Measurements from ENCODE around the gene GID8. TPM values are rescaled to one million over a fixed set of nuclear protein-coding genes. Genes with fewer than 3 reads are reported as not detected.
A peak's percentile ranks its signal among the peaks of the same experiment; 100 is the strongest.

GID8 gene
- polyA plus RNA-seq, 5 donors: 42.1 to 52.1 (median 45.8) TPM

DNA sequence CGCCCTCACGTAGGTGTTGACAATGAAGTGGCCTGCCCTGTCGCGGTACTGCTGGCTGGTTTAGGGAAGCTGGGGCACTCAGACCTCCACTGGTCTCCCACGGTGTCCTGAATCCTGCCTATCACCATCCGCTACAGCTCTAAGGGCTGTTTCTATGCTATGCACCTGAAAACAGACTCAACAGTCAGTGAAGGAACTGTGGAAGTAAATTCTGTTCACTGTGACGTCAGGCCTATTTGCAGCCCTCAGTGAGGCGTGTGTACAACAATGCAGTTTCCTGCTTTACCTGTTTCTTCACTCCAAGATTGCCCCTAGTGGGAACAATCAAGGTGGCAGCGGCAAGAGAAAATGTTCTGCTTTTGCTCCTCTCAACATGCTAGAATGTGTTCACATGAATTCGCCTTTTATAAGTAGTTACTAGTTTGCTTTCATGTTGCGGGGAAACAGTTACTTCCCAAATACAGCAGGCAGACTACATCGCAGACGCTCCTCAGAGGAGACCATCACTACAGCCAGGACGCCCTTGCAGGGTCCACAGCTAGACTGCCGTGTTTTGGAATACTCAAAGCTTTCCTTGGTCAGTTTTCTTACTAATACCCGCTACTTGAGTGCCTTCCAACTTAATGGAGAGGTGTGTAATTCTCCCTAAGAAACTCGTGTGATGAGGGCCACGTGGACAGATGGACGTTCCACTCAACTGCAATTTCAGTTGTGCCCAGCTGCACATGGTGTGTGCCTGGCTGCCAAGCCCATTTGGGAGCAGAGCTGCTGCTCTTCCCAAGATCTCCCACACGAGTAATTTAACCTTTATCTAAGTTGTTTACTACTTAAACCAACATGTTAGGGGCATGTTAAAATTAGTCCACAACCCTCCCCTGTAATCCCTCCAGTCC, 37.0 kb upstream of the GID8 start:
- DNase-seq: peak; percentile 40 to 41

DNA sequence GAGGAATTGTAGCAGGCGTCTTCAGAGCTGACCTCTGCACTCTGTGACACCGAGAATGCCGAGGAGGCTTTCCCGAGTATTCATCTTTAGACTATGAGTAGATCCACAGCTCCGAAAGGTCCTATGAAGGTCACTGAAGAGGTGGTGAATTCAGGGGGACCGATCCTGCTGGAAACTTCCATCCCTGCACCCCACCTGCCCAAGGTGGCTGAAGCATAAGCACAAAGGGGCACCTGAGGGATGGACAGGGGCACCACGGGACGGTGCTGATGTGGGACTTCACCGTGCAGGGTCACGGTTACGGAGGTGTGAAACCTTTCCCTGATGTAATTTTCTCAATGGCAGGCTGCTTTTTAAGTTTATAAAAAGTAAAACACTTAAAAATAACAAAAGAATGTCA, 36.1 kb upstream of the GID8 start:
- DNase-seq: no peak

DNA sequence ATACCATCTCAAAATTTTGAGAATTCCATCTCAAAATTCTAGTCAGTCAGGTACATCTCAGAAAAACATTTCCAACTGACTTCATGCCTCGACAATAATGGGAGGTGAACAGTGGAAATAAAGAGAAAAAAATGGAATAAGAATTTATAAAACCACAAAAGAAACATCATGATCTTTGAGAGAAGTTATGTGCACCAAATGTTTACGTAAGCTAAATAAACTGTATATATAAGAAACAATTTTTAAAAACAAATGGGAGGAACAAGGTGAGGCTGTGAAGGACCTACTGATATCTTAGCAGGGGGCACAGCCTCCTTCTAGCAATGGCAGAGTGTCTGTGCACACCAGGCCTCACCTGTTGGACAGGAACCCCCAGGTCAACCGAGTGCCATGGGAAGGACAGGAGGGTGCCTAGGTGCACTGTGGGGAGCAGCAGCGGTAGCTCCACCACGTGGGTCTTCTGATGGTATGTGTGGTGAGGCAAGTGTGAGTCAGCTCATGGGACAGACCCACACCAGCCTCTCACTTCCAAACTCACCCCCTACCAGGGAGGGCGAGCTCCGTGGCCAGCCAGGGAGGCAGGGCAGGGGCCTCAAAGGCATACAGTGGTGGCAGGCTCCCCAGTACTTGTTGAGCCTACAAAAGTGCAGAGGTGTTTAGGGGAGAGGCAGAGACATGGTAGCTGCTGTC, 34.9 kb upstream of the GID8 start:
- DNase-seq: no peak

DNA sequence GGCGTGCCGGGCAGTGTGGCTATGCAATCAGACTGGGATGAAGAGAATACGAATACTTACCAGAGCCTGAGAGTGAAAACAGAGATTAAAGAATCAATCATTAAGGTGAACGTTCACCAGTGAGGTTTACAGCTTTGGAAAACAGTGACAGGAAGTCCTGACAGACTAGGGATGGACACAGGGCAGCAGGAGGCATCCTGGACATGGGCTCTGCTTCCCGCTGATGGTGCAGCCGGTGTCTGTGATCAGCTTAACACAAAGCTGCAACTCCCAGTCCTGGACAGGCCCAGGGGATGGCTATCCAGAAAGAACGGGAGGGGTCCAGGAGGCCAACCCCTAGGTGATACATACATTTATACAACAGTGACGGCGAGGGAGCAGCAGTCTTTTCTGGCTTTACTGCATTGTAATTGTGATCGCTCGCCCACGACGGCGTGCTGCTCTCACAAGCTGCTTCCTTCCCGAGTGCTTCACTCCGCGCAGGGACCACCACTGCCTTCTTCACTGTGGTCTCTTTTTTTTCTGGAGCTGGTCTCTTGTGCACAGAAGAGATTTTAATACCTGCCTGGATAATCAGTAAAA, 32.3 kb upstream of the GID8 start:
- no peak for DNase-seq

DNA sequence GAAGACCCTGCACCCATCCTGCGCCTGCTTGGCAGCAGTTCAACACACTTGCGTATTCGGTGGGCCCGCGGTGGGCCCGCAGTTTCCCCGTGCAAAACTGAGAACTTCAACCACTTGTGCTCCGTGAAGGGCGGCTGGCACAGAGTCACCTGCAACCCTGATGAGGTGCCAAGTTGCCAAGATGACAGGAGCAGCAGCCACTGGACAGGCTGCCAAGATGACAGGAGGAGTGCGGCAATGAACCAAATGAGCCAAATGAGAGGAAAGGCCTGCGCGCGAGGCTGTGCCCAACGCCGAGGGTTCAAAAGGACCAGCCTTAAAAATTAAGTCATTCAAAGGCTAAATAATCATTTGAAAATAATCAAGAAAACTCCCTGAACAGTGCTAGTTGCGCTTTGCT, 31.7 kb upstream of the GID8 start:
- no peak for DNase-seq

DNA sequence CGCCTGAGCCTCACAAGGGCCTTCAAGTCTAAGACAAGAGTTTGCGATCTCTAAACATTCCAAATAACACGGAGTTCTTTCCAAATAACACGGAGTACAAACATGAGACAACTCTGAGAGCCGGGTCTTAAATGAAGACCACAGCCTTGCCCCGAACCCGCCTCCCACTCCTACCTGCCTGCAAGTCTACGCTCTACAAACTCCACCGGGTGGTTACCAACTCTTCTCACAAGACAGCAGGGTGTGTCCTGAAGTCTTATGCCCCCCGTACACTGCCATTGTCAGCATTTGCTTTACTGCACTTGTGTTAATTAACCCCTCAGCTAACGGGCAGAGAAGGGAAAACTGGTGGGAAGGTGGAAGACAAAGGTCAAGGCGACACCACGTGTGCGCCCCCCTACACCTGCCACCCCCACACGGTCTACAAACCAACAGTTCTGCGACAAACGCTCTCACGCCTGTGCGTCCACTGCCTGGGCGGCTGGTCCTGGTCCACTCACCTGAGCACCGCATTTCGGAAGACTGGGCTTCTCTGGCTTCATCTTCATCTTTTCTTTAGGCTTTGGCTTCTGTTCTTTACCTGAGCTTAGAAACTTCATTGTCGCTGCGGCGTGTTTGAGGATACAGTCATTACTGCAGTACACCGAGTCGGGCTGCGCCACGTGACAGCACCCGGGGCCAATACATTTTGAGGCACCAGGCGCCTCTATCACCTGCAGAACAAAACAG, 31.1 kb upstream of the GID8 start:
- no peak for DNase-seq

DNA sequence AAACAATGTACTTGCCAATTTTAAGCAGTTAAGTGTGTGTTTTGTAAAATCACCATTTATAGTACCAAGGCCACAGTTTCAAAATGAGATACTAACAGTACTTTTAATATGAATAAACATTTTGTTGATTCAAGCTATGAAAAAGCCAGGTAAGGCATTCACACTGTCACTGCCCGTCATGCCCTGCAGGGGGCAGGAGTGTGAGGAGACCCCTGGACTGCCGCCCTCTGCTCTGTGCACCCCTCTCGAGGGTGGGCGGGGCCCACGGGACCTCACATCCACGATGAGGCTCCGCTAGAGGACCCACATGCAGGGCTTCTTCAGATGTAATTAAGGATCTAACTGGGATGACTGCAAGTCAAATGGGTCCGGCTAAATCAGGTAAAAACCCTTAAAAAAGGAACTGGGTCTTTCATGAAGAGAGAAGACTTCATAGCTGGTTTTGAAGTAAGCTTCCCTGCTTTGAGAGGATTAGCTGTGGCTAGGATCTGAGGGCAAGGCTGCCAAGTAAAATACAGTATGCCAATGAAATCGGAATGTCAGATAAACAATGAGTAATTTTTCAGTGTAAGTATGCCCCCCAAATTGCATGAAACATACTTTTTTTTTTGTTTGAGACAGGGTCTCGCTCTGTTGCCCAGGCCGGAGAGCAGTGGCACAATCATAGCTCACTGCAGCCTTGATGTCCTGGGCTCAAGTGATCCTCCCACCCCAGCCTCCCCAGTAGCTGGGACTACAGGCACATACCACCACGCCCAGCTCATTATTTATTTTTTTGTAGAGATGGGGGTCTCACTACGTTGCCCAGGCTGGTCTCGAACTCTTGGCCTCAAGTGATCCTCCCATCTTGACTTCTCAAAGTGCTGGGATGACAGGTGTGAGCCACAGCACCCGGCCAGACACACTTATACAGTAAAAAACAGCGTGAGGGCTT, 30.3 kb upstream of the GID8 start:
- no peak for DNase-seq

DNA sequence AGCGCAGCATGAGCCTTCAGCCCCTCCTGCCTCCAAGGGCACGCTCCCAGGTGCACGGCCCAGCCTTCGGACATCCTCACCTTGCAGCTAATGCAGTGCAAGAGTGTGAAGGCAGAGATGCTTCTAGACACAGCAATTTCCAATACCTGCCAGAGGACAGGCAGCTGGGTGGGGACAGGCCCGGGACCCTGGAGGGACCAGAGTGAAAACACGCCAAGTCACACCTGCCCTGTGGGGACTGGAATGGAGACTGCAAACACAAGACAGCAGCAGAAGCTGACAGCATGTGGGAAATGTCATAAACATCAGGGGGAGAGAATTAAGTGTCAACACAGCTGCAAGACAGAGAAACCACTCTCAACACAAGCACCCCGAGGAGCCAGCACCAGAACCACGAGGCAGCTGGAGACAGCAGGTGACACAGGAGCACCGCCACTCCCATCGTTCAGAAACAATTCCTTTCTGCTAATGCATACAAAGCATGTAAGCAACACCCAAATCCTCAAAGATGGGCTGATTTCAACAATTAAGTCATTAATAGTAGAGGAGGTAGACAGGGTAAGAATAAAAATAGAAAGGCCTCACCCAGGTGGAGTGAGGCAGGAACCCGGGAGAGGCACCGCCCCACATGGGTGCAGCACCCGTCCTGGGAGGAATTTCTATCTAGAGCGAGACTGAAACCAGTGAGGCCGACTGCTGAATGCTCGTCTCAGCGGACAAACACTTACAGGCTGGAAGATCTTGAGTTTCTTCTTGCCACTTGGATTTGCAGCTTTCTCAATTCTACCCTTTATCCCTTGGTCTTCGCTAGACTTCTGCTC, 28.8 kb upstream of the GID8 start:
- DNase-seq: no peak

DNA sequence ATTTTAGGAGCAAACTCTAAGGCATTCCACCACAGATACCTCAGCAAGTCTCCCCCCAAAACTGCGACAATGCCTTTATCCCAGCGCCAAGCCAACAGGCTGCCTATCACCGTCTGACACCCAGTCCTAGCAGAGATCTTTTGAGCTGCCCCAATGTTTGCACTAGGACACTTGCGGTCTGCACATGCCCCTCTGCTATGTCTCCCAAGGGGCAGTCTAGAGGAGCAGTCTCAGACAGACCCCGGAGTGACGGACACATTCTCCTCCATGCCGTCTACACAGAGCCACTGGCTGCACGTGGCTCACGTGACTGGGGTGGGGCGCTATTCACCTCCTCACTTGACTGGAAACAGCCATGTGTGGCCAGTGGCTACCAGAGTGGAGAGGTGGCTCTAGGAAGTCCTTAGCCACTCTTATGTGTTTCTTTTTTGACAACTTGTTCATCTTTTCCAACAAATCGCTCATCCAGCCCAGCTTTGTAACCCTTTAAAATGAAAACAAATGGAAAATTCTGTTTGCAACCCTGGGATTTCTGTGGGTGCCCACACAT, 27.7 kb upstream of the GID8 start:
- DNase-seq: no peak

DNA sequence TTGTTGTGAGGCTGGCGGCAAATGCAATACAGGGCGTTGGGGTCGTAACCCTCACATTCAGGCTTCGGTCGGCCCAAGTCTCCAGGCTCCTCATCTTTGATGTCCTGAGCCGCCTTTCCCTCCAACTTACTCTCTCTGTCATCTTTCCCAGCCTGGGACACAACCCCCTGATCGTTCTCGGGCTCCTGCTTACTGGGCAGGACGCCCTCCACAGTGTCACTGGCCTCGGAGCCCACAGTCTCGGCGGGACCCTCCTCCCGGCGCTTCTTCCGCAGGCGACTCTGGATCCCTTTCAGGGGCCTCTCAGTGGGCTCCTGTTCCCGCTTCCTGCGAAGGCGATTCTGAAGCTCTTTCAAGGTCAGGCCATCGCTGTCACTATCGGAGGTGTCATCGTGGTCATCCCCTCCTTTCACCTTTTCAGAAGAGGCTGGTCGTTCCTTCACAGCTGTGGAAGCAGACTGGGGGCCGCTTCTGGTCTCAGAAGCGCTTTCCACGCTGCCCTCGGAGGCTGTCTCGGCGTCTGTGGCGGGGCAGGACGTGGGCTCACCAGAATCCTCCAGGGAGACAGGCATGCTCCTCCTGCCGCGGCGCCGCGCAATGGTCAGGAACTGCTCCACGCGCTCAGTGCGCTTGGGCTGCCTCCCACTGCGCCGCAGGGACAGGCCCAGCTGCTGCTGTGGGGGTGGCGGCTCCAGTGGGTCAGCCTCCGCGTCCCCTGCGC, 27.0 kb upstream of the GID8 start:
- no peak for DNase-seq

DNA sequence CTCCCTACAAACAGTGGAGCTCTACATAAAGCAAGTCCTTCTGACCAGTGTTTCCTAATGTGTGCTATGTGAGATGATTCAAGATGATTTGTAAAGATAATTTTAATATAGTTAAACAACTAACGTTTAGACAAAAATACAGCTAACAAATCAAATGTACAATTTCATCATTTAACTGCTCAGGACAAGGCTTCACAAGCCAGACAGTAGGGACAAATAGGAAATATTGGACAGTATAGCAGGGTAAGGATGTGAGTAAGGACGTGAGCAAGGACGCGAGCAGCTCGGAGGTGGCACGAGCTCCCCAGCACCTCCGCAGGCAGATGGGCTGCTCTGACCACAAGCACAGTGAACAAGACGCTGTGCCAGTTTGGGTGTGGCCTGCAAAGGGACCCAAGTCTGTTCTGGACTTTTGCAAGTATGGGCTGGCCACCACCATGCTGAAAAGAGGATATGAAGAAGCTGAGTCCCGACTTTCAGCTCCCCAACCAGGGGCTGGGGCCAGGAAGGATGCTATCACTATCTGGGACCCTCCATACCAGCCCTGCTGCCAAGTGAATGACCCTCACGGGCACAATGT, 26.2 kb upstream of the GID8 start:
- no peak for DNase-seq

DNA sequence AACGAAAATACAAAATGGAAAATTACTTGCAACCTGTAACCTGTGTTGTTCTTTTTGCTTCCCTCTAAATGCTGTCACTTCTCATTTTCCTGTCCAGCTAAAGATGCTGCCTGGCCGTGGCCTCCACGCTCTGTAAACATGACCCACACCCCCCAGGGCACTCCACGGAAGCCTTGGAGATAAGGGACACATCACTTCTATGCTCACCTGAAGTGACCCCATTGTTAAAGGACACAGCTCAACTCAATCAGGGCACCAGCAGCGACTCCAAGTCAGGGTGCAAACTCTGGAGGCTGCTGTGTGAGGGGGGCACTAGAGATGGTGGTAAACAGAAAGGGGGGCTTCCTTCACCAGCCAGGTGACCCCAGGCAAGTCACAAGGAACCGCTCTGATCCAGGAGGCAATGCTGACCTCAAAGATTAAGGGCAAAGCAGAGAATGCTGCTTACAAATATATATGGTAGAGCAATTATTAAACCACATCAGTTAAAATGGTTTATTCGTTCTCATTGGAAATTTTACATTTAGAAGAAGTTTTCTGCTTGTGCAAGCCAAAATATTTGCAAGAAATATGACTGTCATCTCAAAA, 24.8 kb upstream of the GID8 start:
- DNase-seq: no peak

DNA sequence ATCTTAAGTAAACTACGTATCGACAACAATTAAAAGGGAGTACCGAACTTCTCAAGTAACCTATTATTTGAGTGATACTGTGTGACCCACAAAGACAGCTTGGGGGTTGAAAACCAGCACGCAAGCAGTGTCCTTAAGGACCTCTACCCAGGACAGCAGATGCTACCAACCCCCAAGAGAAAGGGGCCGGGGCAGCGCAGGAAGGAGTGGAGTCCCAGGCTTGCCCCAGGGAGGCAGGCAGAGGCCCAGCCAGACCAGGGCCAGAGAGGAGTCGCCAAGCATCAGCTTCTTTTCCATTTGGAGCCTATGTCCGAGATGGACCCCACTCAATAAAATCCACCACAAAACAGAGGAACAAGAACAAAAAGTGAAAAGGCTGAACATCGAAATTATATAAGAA, 23.5 kb upstream of the GID8 start:
- no peak for DNase-seq

DNA sequence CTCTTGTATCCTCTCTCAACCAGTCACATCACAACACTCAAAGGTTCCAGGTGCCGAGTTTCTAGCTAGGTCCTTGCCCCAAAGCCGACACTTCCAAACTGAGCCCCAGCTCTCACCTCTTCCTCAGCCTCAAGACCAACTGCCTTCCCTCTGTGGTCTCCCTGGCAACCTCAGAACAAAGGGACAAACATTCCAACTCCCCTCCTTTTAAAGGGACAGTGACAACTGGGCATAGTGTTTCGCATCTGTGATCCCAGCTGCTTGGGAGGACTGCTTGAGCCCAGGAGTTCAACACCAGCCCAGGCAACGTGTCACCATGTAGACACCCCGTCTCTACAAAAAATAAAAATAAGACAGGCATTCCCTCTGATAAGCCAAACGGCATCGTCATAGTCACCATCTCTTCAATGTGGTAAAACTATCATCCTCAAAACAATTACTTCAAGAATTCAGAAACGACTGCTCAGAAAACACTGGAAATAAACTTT, 22.9 kb upstream of the GID8 start:
- DNase-seq: peak in 1 of 2 donors; percentile 48

DNA sequence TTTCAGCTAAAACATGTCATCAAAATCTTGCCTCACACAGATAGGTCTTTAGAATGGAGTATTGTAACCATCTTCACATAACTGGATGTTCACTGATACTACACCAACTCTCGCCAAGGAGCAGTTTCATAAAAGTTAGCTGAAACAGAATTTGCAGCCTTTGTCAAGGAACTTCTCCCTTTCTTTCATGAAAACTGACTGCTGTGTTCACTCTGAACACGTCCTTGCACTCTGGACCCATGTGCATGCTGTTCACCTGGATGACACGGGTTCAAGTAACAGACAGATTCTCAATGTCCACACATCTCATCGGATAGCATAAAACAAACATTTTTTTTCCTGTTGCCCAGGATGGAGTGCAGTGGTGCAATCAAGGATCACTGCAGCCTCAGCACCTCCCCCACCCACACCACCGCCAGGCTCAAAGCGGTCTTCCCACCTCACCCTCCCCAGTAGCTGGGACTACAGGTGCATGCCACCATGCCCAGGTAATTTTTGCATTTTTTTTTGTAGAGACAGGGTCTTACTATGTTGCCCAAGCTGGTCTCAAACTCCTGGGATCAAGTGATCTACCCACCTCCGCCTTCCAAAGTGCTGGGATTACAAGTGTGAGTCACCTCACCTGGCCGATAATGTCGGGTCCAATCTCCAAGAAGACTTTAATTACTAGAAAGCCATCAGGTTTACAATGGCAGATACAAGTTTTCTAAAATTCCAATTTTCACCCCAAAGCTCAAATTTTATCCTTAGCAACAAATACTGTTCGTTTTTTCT, 21.1 kb upstream of the GID8 start:
- no peak for DNase-seq

DNA sequence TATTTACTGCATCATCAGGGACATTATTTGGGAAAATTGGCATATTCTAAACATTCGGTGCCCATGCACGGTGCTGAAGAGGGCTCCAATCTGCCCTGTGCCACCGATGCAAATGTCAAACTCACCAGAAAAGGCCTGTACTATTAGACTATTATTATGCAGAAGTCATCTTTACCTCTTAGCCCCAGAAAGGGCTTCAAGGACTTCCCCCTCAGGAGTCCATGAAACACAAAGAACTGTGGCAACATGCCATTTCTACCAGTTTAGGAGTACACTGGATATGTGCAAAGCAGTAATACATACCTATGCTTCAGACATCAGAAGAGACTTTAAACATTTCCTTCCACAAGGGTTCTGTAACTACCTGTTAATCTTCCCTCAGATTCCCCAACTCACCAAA, 20.2 kb upstream of the GID8 start:
- DNase-seq: no peak

DNA sequence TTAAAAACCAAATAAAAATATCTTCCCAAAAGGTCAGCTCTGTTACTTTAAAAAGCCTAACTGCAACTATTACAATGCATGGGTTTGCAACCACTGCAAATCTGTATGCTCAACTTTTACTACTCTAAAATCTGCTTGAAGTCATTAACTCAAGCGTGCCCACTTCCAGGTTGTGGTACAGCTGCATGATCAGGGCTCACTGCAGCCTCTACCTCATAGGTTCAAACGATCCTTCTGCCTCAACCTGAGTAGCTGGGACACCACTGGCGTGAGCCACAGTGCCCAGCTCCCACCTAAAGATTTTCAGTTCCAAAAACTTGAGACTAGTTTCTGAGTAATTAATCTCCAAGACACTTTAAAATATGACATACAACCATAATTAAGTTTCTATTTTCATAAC, 19.8 kb upstream of the GID8 start:
- DNase-seq: no peak
